ENCODE measurements around the gene RRAGD. TPM values are rescaled to one million over a fixed set of nuclear protein-coding genes. Genes with fewer than 3 reads are reported as not detected.

The RRAGD gene
- total and polyA plus RNA-seq, 2 of the 13 experiments (the other 11 are each of a cell fraction or from before 2014, with no cell fraction given): 0.35 to 0.53 TPM

GRCh38 chr6:89352278-89353117 is 59.6 kb downstream of the RRAGD start, which contains the start of gene UBE2J1 (continued):
- no peak for TF ChIP-seq STAT6 (CRISPR knock-in tag; IDR thresholded peaks at IDR 0.05; ENCODE audit: borderline replicate concordance)
- no peak for TF ChIP-seq MYNN (CRISPR knock-in tag; IDR thresholded peaks at IDR 0.05; ENCODE audit: low read depth)
- TF ChIP-seq GPN1 (CRISPR knock-in tag; IDR thresholded peaks at IDR 0.05; ENCODE audit: borderline replicate concordance): no peak; the same call in 1 of the 2 replicates
- no peak for TF ChIP-seq U2AF1 (optimal IDR thresholded peaks at IDR 0.05; ENCODE audit: low read depth, low read length)
- TF ChIP-seq ZNF407 (CRISPR knock-in tag; IDR thresholded peaks at IDR 0.05; ENCODE audit: not compliant biosample characterization): no peak
- TF ChIP-seq HNRNPLL (IDR thresholded peaks at IDR 0.05; ENCODE audit: low read depth, low read length, poor library complexity, severe bottlenecking): peak; percentile 56
- TF ChIP-seq HMGA1 (CRISPR knock-in tag; conservative IDR thresholded peaks at IDR 0.05): no peak
- no peak for TF ChIP-seq JUN (CRISPR knock-in tag; IDR thresholded peaks at IDR 0.05)
- TF ChIP-seq GATAD2A (CRISPR knock-in tag; IDR thresholded peaks at IDR 0.05): no peak
- TF ChIP-seq, protein P1, sequence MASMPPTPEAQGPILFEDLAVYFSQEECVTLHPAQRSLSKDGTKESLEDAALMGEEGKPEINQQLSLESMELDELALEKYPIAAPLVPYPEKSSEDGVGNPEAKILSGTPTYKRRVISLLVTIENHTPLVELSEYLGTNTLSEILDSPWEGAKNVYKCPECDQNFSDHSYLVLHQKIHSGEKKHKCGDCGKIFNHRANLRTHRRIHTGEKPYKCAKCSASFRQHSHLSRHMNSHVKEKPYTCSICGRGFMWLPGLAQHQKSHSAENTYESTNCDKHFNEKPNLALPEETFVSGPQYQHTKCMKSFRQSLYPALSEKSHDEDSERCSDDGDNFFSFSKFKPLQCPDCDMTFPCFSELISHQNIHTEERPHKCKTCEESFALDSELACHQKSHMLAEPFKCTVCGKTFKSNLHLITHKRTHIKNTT (CRISPR knock-in tag; IDR thresholded peaks at IDR 0.05): no peak
- no peak for TF ChIP-seq ZNF713 (CRISPR knock-in tag; IDR thresholded peaks at IDR 0.05)
- no peak for TF ChIP-seq NR2F2 (IDR thresholded peaks at IDR 0.05; ENCODE audit: borderline replicate concordance, low read depth)
- peak; percentile 83; the same call in 1 of the 2 replicates for TF ChIP-seq ZFAT (CRISPR knock-in tag; conservative IDR thresholded peaks at IDR 0.05)

Data from HepG2 (cell line).